Subcutaneous abdominal adipose tissue (tissue), 5 donors: ENCODE results near the gene PLEK2.
"Not testable (repeated sequence)": the region's sequence is repeated elsewhere in the genome, so short reads cannot be mapped to it uniquely, and the experiment has no call there.

Source experiments
- H3K27ac ChIP-seq: one replicate; pipeline ENCODE4 v1.7.0; 2013; ENCODE audit warnings: low read depth, mild to moderate bottlenecking, inconsistent platforms, low read length, moderate library complexity
- H3K27me3 ChIP-seq, 5 donors: one replicate each; pipeline ENCODE4 v1.7.0; 2013; ENCODE audit warnings: low read length in 5 of 5, inconsistent platforms in 1 of 5; ENCODE audit not compliant: control insufficient read depth in 5 of 5, insufficient read depth in 4 of 5
- H3K36me3 ChIP-seq, 5 donors: one replicate each; pipeline ENCODE4 v1.7.0; 2013; ENCODE audit warnings: low read length in 5 of 5; ENCODE audit not compliant: control insufficient read depth in 5 of 5, insufficient read depth in 5 of 5
- H3K4me1 ChIP-seq, 5 donors: one replicate each; pipeline ENCODE4 v1.7.0; 2013; ENCODE audit warnings: low read length in 5 of 5, mild to moderate bottlenecking in 3 of 5, moderate library complexity in 1 of 5; ENCODE audit not compliant: control insufficient read depth in 5 of 5, insufficient read depth in 5 of 5
- H3K4me3 ChIP-seq, 5 donors: one replicate each; pipeline ENCODE4 v1.7.0; 2013; ENCODE audit warnings: low read length in 5 of 5, low read depth in 1 of 5
- H3K9ac ChIP-seq, 5 donors: one replicate each; pipeline ENCODE4 v1.7.0; 2013; ENCODE audit warnings: low read length in 5 of 5, mild to moderate bottlenecking in 4 of 5, moderate library complexity in 3 of 5
- H3K9me3 ChIP-seq, 5 donors: one replicate each; pipeline ENCODE4 v1.7.0; 2013; ENCODE audit warnings: low read length in 5 of 5; ENCODE audit not compliant: control insufficient read depth in 5 of 5
- donor health status: healthy.
- donor health status: healthy.
- donor health status: healthy.
- donor health status: healthy.
- donor health status: healthy.

The PLEK2 gene

GRCh38 chr14:67411820-67412421 is at the start of gene PLEK2:
PLEK2 (minus strand) TSS chr14:67412165; CDS start chr14:67412059, 106 bp downstream.
- H3K9ac ChIP-seq = no peak within 1 kb of the TSS
- no peaks in the 10 kb centered on the region for H3K36me3 ChIP-seq
- peaks cover 7 to 14% (median 12%) of the 10 kb centered on the region in 5 donors for H3K27me3 ChIP-seq
- no peak within 1 kb of the TSS for H3K27ac ChIP-seq
- H3K4me1 ChIP-seq = peaks cover 0 to 19% (median 11%) of the 10 kb centered on the region in 5 donors
- no peaks in the 10 kb centered on the region for H3K9me3 ChIP-seq
- peak within 1 kb of the TSS in 4 of 5 donors; percentile 39 to 66 (median 54) for H3K4me3 ChIP-seq

GRCh38 chr14:67461341-67461985 is 49.5 kb upstream of the PLEK2 start:
- H3K4me1 ChIP-seq = peaks cover 0 to 12% (median 9%) of the 10 kb centered on the region in 5 donors
- no peak overlapping the region for H3K4me3 ChIP-seq
- peaks cover 0 to 3% (median 0%) of the 10 kb centered on the region in 5 donors for H3K9me3 ChIP-seq
- H3K9ac ChIP-seq = no peak overlapping the region
- H3K27ac ChIP-seq = no peak overlapping the region
- H3K36me3 ChIP-seq = no peaks in the 10 kb centered on the region
- H3K27me3 ChIP-seq = peaks cover 0 to 5% (median 0%) of the 10 kb centered on the region in 5 donors

DNA sequence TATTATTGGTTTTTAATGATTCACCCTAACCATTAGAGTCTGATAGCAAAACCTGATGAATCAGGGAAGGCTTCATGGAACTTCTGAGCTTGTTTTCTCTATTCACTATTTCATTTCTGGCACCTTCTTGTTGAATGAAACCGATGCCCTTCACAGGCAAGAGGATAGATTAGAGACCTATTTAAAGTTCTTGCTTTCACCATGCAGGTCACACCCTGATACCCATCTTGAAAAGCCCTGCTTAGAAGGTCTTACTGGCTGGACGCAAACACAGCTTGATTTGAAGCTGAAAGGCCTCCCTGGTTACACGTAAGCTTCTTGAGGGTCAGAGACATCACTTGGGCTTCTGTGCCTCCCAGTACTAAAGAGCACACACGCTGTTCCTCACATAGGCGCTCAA is 47.4 kb upstream of the PLEK2 start:
- no peaks in the 10 kb centered on the region for H3K36me3 ChIP-seq
- no peak overlapping the region for H3K9ac ChIP-seq
- peaks cover 0 to 5% (median 0%) of the 10 kb centered on the region in 5 donors for H3K27me3 ChIP-seq
- H3K9me3 ChIP-seq = peaks cover 0 to 3% (median 0%) of the 10 kb centered on the region in 5 donors
- no peak overlapping the region for H3K27ac ChIP-seq
- H3K4me3 ChIP-seq = no peak overlapping the region
- H3K4me1 ChIP-seq = peaks cover 0 to 12% (median 9%) of the 10 kb centered on the region in 5 donors

- H3K36me3 ChIP-seq = no peaks in the 10 kb centered on the region
- no peak overlapping the region for H3K4me3 ChIP-seq
- H3K9ac ChIP-seq = no peak overlapping the region
Measured at GRCh38 chr14:67457782-67458181, 45.8 kb upstream of the PLEK2 start.

GRCh38 chr14:67456732-67457131 is 44.8 kb upstream of the PLEK2 start:
- H3K27ac ChIP-seq = no peak overlapping the region
- H3K9ac ChIP-seq = no peak overlapping the region
- peaks cover 0 to 3% (median 0%) of the 10 kb centered on the region in 5 donors for H3K9me3 ChIP-seq
- H3K36me3 ChIP-seq = no peaks in the 10 kb centered on the region
- H3K27me3 ChIP-seq = peaks cover 0 to 5% (median 2%) of the 10 kb centered on the region in 5 donors
- H3K4me1 ChIP-seq = peaks cover 0 to 9% (median 6%) of the 10 kb centered on the region in 5 donors
- H3K4me3 ChIP-seq = no peak overlapping the region

More at GRCh38 chr14:67457782-67458181, 45.8 kb upstream of the PLEK2 start:
- Histone ChIP-seq H3K27me3 (peaks cover 0 to 5% (median 2%) of the 10 kb centered on the region in 5 donors), H3K4me1 (peaks cover 0 to 12% (median 9%) of the 10 kb centered on the region in 5 donors), H3K9me3 (peaks cover 0 to 3% (median 0%) of the 10 kb centered on the region in 5 donors), H3K27ac (no peak overlapping the region)

GRCh38 chr14:67453575-67454300 is 41.8 kb upstream of the PLEK2 start:
- H3K4me1 ChIP-seq = no peaks in the 10 kb centered on the region
- H3K4me3 ChIP-seq = no peak overlapping the region
- H3K27ac ChIP-seq = no peak overlapping the region
- H3K36me3 ChIP-seq = no peaks in the 10 kb centered on the region
- H3K9ac ChIP-seq = no peak overlapping the region
- H3K9me3 ChIP-seq = peaks cover 0 to 3% (median 0%) of the 10 kb centered on the region in 5 donors
- peaks cover 0 to 5% (median 2%) of the 10 kb centered on the region in 5 donors for H3K27me3 ChIP-seq

DNA sequence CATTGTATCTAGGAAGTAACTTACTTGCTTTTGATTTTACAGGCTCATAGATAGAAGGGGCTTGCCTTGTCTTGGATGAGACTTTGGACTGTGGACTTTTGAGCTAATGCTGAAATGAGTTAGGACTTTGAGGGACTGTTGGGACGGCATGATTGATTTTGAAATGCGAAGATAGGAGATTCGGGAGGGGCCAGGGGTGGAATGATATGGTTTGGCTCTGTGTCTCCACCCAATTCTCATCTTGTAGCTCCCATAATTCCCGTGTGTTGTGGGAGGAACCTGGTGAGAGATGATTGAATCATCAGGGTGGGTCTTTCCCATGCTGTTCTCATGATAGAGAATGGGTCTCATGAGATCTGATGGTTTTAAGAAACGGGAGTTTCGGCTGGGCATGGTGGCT is 39.7 kb upstream of the PLEK2 start:
- not testable (repeated sequence) for H3K9me3 ChIP-seq, H3K36me3 ChIP-seq, H3K4me3 ChIP-seq, H3K4me1 ChIP-seq, H3K27ac ChIP-seq, H3K27me3 ChIP-seq, H3K9ac ChIP-seq

DNA sequence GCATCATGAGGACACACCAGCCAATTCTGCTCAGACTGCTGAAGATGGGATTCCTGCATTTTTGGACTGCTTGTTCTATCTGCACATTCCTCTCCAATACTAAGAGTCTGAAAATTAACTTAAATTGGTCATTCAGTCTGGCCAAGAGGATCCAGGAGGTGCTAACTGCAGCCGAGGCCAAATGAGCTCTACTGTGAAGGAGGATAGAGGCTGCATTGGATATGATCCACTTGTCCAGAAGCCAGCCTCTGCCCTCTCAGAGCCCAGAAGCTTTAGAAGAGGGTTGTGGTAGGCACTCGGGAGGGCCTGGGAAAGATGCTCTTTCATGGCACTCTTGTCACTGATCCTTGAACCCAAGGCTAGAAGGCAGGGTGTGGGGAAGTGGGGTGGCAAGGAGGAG is 37.1 kb upstream of the PLEK2 start:
- no peak overlapping the region for H3K9ac ChIP-seq
- peaks cover 0 to 3% (median 0%) of the 10 kb centered on the region in 5 donors for H3K27me3 ChIP-seq
- H3K27ac ChIP-seq = no peak overlapping the region
- peaks cover 0 to 8% (median 0%) of the 10 kb centered on the region in 5 donors for H3K4me1 ChIP-seq
- no peaks in the 10 kb centered on the region for H3K36me3 ChIP-seq
- no peaks in the 10 kb centered on the region for H3K9me3 ChIP-seq
- no peak overlapping the region for H3K4me3 ChIP-seq

GRCh38 chr14:67447033-67447381 is 35.0 kb upstream of the PLEK2 start:
- no peaks in the 10 kb centered on the region for H3K9me3 ChIP-seq
- no peak overlapping the region for H3K4me3 ChIP-seq
- no peaks in the 10 kb centered on the region for H3K27me3 ChIP-seq
- H3K36me3 ChIP-seq = no peaks in the 10 kb centered on the region
- no peak overlapping the region for H3K27ac ChIP-seq
- H3K9ac ChIP-seq = no peak overlapping the region
- peaks cover 0 to 8% (median 0%) of the 10 kb centered on the region in 5 donors for H3K4me1 ChIP-seq
